GM19025 (cell line): ENCODE measurements around the gene KIF9.
"Not testable (repeated sequence)": the region's sequence is repeated elsewhere in the genome, so short reads cannot be mapped to it uniquely, and the experiment has no call there.

Experiments used
- ATAC-seq: cut with Tn5 transposase; IDR thresholded peaks from one replicate; pipeline ENCODE4 v1.9.1; 2021; ENCODE audit warnings: mild to moderate bottlenecking, low read depth, moderate library complexity; ENCODE audit not compliant: unreplicated experiment

KIF9 gene

DNA sequence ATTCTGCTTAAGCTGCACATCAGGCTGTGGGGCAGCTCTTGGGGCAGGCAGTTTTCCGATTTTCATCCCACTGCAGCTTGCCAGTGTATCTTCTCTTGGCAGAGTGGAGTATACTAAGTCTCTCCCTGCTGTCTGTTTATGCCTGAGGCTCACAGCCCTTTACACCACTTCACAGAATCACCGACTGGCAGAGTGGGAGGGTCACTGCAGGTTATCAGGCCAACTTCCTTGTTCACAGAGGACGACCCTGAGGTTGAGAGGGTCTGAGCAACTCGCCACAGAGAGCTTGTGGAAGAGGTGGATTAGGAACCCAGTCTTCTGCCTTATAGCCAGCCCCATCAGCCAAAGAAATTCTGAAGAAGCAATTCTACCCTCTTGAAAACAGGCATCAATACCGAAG, 30.9 kb downstream of the KIF9 start:
- no peak for ATAC-seq

DNA sequence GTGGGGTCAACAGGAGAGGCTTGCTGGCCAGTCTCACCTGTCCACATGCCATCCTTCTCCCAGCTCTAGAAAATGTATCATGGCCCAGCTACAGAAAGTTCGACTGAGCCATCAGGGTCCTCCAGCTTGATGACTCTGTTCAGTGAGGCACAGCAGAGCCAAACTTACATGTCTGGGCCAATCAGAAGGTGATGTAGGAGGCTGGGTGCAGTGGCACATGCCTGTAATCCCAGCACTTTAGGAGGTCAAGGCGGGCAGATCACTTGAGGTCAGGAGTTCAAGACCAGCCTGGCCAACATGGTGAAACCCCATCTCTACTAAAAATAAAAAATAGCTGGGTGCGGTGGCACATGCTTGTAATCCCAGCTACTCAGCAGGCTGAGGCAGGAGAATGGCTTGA, 31.5 kb downstream of the KIF9 start:
- ATAC-seq = not testable (repeated sequence)

DNA sequence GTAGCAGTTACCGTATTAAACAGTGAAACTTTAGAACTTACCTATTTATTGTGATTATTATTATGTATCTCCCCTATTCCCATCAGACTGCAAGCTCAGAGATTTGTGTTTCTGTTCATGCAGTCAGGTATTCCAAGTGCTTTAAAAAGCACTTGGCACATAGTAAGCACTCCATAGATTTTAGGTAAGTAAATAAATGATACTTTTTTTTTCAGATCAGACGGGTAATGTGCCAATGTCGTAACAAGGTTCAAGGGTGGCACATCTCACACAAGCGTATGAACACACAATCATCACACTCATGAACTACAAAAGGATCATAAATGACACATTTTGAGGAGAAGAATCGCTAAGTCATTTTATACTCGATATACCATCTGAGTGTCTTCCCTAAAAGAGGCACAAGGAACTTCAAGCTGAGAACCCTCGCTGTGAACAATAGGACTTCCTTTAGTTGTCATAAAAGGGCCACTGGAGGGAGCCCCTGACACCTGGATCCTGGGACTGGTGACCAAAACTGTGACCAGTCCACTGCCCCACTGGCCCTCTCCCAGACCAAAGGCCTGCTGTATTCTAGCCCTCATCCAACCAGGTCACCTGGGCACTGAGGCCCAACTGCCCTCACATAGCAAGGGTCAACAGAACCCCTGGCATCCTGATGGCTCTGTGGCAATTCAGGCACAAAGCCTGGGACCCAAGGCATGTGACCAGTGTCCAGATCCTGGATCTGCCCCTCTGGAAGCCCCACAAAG, 32.1 kb downstream of the KIF9 start:
- no peak for ATAC-seq

GRCh38 chr3:47247131-47248064, 35.2 kb downstream of the KIF9 start:
- no peak for ATAC-seq

DNA sequence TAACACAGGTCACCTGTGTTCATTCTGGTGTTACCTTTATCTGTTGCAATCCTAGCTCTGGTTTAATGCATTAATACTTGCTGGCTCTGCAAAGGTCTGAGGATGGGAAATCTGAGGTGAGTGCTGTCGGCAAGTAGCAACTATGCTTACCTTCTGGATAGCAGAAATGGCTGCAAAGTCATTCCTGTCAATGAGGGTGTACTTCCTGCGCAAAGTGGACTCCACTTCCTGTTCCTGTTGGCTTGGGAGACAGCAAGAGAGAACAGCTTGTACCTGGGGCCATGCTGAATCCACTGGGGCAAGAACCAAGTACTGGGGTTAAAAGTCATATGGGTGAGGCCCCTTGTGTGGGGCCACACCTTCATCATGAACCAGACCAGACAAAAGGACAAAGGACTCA, 37.3 kb downstream of the KIF9 start:
- no peak for ATAC-seq

DNA sequence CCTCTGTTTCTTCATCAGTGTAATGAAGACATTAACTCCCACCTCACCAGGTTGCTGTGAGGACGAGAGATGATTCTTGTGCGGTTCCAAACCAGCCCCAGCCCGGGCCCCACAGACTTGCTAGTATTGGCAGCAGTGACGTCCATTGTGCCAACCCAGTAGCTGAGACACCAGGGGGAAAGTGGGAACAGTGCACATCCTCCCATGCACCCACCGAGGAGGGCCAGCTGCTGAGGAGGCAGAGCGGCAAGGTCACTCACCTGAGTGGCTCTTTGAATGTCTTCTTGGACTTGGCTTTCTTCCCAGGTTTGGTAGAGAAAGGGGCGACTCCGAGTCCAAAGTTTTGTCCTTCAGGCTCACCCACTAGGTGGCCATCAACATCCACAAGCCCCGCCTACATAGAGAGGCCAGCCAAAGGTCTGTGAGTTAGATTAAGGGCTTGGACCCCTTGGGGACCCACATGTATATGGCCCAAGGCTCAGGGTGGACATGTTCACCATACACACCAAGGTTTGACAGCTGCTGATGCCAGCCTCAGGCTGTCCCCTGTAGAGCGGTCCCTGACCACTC, 38.0 kb downstream of the KIF9 start:
- ATAC-seq = no peak

GRCh38 chr3:47243419-47244147, 39.0 kb downstream of the KIF9 start:
- no peak for ATAC-seq

DNA sequence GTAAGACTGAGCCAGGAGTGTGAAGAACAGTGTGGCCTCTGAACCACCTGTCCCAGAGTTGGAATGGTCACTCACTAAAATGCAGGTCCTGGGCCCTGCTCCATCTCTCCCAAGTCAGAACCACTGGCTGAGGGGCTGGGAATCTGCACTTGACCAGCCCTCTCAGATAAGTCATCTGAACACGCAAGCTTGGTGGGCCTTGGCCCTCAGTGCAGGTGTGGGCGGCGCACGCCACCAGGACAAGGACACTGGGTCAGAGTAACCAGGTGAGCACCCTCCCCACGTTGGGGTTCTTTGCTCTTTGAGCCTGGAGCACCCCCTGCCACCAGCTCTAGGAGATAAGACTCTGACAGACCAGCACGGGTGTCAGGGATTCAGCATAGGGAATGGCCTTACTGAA, 42.7 kb downstream of the KIF9 start:
- ATAC-seq = no peak

- ATAC-seq = no peak
These were observed 44.6 kb downstream of the KIF9 start for GRCh38 chr3:47238017-47238416.

GRCh38 chr3:47228088-47228487, 54.5 kb downstream of the KIF9 start:
- ATAC-seq = peak; percentile 55

GRCh38 chr3:47227678-47228077, 54.9 kb downstream of the KIF9 start:
- ATAC-seq = peak; percentile 62

DNA sequence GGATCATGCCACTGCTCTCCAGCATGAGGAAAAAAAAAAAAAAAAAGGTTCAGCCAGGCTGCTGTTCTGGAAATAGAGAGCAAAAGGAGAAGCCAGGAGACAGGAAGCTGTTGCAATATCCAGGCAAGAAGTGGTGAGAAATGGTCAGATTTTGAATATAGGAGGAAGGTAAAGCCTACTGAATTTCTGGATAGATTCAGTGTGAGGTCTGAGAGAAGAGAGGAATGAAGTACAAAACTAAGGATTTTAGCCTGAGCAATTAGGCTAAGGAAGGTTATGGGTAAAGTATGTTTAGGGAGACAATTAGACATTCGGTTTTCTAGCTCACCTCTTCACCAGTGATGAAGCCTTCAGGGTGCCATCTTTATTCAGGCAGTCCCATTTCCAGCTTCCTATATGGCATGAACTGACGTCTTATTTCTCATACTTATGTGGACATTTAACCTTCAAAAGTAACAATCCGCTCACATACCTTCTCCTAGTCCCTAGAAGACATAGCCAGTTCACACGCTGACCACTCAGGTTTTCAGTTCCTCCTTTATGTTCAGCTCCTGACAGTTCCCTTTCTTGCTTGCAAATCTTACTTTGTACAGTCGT, 57.2 kb downstream of the KIF9 start:
- ATAC-seq = no peak

DNA sequence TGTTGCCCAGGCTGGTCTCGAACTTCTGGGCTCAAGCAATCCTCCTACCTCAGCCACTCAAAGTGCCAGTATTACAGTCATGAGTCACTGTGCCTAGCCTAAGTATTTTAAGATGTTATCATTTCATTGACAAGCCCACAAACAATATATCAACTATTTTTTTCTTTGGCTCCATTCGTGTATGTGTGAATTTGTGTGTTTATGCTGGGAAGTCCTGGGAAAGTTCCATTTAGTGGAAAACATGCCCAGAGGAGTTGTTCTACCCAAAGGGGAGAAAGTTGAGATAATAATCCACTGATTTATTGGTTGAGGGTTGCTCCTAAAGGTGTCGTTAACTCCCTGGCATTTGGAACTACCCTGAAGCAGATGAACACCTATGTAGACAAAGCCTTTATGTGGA, 58.8 kb downstream of the KIF9 start:
- no peak for ATAC-seq

DNA sequence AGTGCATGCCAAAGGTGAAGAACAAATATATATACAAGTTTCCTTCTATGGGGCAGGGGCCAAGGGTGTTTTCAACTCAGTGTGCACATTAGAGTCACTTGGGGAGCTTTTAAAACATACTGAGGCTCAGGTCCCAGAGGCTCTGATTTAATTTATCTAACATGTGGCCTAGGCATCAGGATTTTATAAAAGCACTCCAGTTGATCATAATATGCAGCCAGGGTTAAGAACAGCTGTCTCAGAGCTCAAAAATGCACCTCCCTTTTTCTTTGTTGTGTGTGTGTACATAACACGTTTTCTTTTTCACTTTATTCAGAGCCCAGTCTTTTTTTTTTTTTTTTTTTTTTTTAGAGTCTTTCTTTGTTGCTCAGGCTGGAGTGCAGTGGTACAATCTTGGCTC, 60.8 kb downstream of the KIF9 start:
- ATAC-seq = no peak

DNA sequence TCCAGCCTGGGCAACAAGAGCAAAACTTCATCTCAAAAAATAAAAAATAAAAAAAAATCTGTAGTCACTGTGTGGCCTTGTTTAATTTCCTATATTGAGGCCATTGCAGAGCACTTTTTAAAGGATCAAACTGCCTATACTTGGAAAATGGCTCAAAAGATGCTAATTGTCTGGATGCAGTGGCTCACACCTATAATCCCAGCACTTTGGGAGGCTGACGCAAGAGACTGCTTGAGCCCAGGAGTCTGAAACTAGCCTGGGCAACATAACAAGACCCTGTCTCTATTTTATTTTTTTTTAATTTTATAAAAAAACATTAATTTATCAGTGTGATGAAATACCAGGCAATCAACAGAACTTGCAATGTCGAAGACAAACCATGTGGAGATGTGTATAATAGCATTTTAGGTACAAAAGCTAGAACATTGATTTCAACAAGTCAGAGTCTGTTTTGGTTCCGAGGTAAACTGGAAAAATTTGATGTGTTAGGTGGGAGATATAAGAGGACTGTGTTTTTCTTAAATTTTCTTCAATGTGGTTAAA, 71.7 kb downstream of the KIF9 start:
- ATAC-seq = no peak

- not testable (repeated sequence) for ATAC-seq
These were observed 76.6 kb downstream of the KIF9 start for GRCh38 chr3:47206022-47206421.

GRCh38 chr3:47204875-47205274, 77.7 kb downstream of the KIF9 start:
- ATAC-seq = no peak

- no peak for ATAC-seq
These were observed 80.1 kb downstream of the KIF9 start for GRCh38 chr3:47202542-47202941.

- ATAC-seq = no peak
These were observed 85.3 kb downstream of the KIF9 start for GRCh38 chr3:47197287-47197686.

GRCh38 chr3:47194994-47195393, 87.6 kb downstream of the KIF9 start:
- ATAC-seq = no peak
